ENCODE results near the gene TUBB2B.

DNA sequence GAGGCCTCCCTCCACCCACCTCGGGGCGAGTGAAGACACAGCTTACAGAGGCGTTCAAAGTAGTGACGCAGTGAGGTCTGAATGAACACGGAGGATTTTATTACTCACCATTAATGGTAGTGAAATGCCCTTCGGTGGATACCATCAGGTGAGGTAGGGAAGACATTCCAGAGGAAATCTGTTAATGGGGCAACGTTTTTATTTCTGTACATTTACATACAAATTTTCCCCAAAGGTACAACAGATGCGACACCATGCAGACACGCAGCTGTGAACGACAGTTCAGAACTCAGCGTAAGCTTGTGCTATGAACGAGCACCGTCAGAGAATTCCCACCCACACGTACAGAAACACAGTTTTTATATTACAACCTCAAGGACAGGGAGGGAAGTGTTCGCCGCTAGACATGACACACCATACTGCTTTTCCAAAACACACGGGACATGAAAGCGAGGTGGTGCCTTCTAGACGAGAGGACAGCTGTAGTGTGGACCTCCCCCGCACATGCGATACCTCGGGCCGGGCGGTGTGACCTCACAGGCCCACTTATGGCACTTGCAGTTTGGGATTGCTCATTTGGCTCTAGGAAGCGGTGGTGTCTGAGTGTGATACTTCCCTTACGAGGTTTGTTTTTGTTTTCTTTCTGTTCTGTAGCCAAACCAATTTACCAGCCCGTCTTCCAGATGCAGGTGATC is 42.0 kb upstream of the TUBB2B start:
- no peak for TF ChIP-seq POLR2A (IDR thresholded peaks at IDR 0.05)
- TF ChIP-seq, protein P1, sequence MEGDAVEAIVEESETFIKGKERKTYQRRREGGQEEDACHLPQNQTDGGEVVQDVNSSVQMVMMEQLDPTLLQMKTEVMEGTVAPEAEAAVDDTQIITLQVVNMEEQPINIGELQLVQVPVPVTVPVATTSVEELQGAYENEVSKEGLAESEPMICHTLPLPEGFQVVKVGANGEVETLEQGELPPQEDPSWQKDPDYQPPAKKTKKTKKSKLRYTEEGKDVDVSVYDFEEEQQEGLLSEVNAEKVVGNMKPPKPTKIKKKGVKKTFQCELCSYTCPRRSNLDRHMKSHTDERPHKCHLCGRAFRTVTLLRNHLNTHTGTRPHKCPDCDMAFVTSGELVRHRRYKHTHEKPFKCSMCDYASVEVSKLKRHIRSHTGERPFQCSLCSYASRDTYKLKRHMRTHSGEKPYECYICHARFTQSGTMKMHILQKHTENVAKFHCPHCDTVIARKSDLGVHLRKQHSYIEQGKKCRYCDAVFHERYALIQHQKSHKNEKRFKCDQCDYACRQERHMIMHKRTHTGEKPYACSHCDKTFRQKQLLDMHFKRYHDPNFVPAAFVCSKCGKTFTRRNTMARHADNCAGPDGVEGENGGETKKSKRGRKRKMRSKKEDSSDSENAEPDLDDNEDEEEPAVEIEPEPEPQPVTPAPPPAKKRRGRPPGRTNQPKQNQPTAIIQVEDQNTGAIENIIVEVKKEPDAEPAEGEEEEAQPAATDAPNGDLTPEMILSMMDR (IDR thresholded peaks at IDR 0.05) = no peak
